ENCODE measurements around the gene ETAA1. TPM values are rescaled to one million over a fixed set of nuclear protein-coding genes. Genes with fewer than 3 reads are reported as not detected.

The ETAA1 gene
- total and polyA plus RNA-seq, 5 donors, result 4.2 to 6.3 (median 5.6) TPM

DNA sequence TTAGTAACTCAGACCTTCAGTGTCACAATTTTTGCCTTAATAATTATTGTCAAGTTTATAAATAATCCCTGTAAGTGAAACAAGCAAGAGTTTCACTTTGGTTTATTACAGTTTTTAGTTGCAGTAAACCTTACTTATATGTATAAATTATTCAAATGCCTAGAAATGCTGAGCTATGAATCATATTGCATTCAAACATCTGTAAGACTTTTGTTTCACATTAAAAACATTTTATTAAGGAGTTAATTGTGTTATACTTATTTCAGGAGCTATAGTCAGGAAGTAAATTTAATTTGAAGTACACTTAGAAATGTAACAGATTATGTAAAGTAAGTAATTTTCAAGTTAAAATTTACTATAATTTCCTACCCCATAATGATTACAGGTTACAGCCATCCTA, 3.9 kb upstream of the ETAA1 start:
- Histone ChIP-seq H3K4me3 (ENCODE audit: low read length) (no peak overlapping the region), H3K4me1 (ENCODE audit: control insufficient read depth, insufficient read depth, low read length) (no peaks in the 10 kb centered on the region), H3K27ac (ENCODE audit: low read length) (no peak overlapping the region), H3K27me3 (ENCODE audit: control insufficient read depth, insufficient read depth) (no peaks in the 10 kb centered on the region), H3K9me3 (ENCODE audit: control insufficient read depth, low read length) (no peaks in the 10 kb centered on the region)
- ATAC-seq (no peak), DNase-seq (no peak)
- intact Hi-C loops (cut with DNase I), result loop anchor here in 1 of 4 donors (10.0 kb wide), 1 partner anchor 958 kb away; the partner anchor contains the start of gene MEIS1

DNA sequence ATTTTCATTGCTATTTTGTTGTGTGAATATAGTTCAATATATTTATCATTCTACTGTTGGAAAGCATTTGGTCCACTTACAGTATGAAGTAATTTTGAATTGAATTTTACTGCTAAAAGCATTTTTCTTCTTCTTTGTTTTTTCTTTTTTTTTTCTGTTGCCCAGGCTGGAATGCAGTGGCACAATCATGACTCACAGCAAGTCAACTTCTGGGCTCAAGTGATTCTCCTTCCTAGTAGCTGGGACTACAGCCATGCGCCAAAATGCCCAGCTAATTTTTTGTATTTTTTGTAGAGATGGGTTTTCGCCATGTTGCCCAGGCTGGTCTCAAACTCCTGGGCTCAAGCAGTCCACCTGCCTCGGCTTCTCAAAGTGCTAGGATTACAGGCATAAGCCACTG, 2.4 kb upstream of the ETAA1 start:
- WGBS, result 97% methylated on average over 3 of the region's 3 CpGs
- Histone ChIP-seq H3K27ac (ENCODE audit: low read length) (no peak overlapping the region), H3K27me3 (ENCODE audit: control insufficient read depth, insufficient read depth) (no peaks in the 10 kb centered on the region), H3K9me3 (ENCODE audit: control insufficient read depth, low read length) (no peaks in the 10 kb centered on the region), H3K4me1 (ENCODE audit: control insufficient read depth, insufficient read depth, low read length) (no peaks in the 10 kb centered on the region), H3K4me3 (ENCODE audit: low read length) (no peak overlapping the region)
- intact Hi-C loops (cut with DNase I), result loop anchor here in 1 of 4 donors (10.0 kb wide), 1 partner anchor 960 kb away; the partner anchor contains the start of gene MEIS1
- no peak for DNase-seq
- no peak for ATAC-seq

DNA sequence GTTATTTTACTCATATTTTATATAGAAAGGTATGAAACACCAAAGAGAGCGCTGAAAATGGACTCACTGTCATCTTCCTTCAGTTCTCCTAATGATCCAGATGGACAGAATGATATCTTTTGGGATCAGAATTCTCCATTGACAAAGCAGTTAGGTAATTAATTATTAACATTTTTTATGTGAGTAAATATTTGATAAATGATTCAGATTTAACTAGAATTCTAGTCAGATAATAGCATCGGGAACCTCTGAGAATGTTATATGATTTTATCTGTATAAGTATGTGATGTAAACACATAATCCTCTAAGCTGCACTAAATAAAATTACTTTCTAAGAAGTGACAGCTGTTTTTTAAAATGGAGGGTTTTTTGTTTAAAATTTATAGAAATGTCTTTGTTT, 2.0 kb downstream of the ETAA1 start:
- intact Hi-C loops (cut with DNase I), result loop anchor here in 1 of 4 donors (10.0 kb wide), 1 partner anchor 964 kb away; the partner anchor contains the start of gene MEIS1
- H3K27me3 ChIP-seq (ENCODE audit: control insufficient read depth, insufficient read depth), result no peaks in the 10 kb centered on the region
- no peak overlapping the region for H3K4me3 ChIP-seq (ENCODE audit: low read length)
- no peak for DNase-seq
- H3K4me1 ChIP-seq (ENCODE audit: control insufficient read depth, insufficient read depth, low read length), result no peaks in the 10 kb centered on the region
- H3K9me3 ChIP-seq (ENCODE audit: control insufficient read depth, low read length), result no peaks in the 10 kb centered on the region
- no peak for ATAC-seq
- no peak overlapping the region for H3K27ac ChIP-seq (ENCODE audit: low read length)
- WGBS, result 86% methylated on average over 2 of the region's 2 CpGs

DNA sequence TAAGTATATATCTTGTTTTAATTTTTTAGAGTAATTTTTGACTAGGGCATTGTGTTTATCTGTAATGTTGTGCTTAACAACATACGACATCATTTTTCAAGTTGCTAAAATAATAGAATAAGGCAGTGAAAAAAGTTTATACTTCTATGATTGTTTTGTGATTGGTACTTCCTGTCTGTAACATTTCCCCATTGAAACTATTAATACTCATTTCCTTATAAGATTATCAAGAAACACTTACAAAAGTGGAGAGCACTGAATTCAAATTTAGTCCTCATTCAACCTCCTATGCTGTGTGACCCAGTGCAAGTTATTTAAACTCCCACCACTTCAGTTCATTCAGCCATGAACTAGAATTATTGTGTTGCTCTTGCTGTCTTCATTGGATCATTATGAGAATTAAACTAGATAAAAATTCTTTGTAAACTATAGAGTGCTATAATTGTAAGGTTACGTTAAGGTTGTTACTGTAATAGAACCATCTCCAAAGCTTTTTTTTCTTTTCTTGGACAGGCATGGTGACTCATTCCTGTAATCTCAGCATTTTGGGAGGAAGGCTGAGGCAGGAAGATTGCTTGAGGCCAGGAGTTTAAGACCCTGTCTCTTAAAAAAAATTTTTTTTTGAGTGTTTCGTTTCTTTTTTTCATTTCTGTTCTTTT, 2.8 kb downstream of the ETAA1 start:
- no peaks in the 10 kb centered on the region for H3K4me1 ChIP-seq (ENCODE audit: control insufficient read depth, insufficient read depth, low read length)
- no peaks in the 10 kb centered on the region for H3K9me3 ChIP-seq (ENCODE audit: control insufficient read depth, low read length)
- H3K27ac ChIP-seq (ENCODE audit: low read length), result no peak overlapping the region
- 58% methylated on average over 3 of the region's 3 CpGs for WGBS
- no peak overlapping the region for H3K4me3 ChIP-seq (ENCODE audit: low read length)
- DNase-seq (no peak), ATAC-seq (no peak)
- no peaks in the 10 kb centered on the region for H3K27me3 ChIP-seq (ENCODE audit: control insufficient read depth, insufficient read depth)
- intact Hi-C loops (cut with DNase I), result loop anchor here in 1 of 4 donors (10.0 kb wide), 1 partner anchor 965 kb away; the partner anchor contains the start of gene MEIS1

DNA sequence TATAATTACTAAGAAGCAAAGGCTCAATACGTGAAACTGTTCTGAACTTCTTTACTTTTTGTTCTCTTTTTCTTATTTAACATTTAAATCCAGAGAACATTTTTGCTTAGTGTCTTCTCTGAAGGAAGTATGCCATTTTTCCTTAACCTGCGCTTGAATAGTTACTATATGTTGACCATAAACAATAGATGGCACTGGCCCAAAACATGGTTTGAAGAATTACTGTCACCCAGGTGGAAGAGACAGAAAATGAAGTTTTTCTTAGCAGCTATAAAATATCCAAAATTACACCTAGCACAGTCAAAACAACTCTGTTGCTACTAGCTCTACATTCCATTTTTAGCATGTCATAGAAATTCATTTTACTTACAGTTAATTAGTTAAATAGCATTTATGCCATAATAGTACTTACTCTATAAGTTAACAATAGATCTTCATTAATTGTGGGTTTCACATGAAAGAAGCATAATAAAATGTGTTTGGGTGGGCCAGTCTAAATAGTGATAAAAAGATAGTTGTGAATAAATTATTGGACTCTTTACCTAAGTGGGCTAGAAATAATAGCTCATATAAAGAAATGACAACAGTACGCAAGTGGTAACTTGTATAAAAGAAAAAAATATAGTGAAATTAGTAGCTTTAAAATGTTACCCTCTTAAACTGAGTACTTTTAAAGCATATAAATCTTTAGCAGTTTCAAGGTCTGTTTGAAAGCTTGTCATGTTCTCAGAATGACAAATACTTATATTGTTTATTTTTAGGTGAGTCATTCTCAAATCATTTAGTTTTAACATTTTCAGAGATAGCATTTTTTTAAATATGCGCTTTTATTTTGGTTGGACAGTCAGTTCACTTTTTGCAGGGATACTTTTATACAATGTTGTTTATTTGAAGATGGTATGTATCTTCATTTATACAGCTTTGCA, 3.7 kb downstream of the ETAA1 start:
- Histone ChIP-seq H3K4me3 (ENCODE audit: low read length) (no peak overlapping the region), H3K27me3 (ENCODE audit: control insufficient read depth, insufficient read depth) (no peaks in the 10 kb centered on the region), H3K9me3 (ENCODE audit: control insufficient read depth, low read length) (no peaks in the 10 kb centered on the region), H3K4me1 (ENCODE audit: control insufficient read depth, insufficient read depth, low read length) (no peaks in the 10 kb centered on the region), H3K27ac (ENCODE audit: low read length) (no peak overlapping the region)
- intact Hi-C loops (cut with DNase I), result no loop called here
- no peak for DNase-seq
- whole genome bisulfite sequencing, result 93% methylated on average over 4 of the region's 4 CpGs
- no peak for ATAC-seq

DNA sequence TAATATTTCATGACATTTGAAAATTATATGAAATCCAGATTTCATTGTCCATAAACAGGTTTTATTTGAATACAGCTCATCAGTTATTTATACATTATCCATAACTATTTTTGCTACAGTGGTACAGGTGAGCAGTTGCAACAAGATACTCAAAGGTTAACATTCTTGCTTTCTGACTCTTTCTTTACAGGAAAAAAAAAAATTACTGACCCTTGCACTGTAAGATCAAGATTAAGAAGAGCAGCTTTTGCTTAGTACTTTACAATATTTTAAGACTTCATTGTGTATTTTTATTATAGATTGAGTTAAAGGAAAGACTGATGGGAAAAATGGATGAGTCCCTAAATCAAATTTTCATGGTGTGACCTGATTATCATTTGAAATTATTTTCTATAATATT, 11.2 kb downstream of the ETAA1 start:
- Histone ChIP-seq H3K4me1 (ENCODE audit: control insufficient read depth, insufficient read depth, low read length) (no peaks in the 10 kb centered on the region), H3K27me3 (ENCODE audit: control insufficient read depth, insufficient read depth) (no peaks in the 10 kb centered on the region), H3K4me3 (ENCODE audit: low read length) (no peak overlapping the region), H3K9me3 (ENCODE audit: control insufficient read depth, low read length) (no peaks in the 10 kb centered on the region), H3K27ac (ENCODE audit: low read length) (no peak overlapping the region)
- DNase-seq (no peak), ATAC-seq (no peak)
- intact Hi-C loops (cut with DNase I), result no loop called here

DNA sequence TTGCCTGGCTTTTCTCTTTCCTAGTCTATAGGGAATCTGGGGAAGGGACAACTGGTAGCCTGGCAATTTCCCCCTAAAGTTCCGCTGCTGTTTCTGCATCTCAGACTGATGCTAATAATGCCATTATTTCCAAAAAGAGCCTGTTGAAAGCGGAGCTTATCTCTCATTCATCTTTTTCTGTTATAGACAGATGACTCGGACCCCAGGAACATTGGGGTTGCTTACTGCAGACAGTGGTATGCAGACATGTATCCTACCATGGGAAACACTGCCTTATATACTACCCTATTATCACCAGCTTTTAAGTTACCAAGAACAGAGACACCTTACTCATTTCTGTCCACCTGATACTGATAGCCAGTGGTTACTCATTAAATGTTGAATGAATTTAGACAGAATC, 15.3 kb downstream of the ETAA1 start:
- H3K27ac ChIP-seq (ENCODE audit: low read length), result no peak overlapping the region
- H3K27me3 ChIP-seq (ENCODE audit: control insufficient read depth, insufficient read depth), result no peaks in the 10 kb centered on the region
- intact Hi-C loops (cut with DNase I), result no loop called here
- H3K9me3 ChIP-seq (ENCODE audit: control insufficient read depth, low read length), result no peaks in the 10 kb centered on the region
- H3K4me3 ChIP-seq (ENCODE audit: low read length), result no peak overlapping the region
- ATAC-seq, result no peak
- H3K4me1 ChIP-seq (ENCODE audit: control insufficient read depth, insufficient read depth, low read length), result no peaks in the 10 kb centered on the region
- DNase-seq, result no peak
- WGBS, result 94% methylated on average over 3 of the region's 3 CpGs

DNA sequence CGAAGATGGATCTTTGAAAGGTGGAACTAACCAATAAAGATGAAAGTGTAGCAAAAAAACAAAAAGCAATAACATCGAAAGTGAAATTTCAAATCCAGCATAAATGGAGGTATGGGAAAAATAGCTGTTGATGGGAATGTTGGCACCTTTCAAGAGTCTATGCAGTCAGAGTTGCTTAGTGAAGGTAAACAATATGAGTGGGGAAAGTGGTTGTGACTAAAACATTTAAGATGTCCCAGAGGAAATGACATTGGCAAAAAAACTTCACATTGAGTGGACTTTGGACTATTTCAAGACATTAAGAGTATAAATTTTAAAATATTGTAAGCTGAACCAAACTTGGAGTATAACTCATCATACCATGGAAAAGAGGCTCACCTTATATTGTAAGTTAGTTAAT, 17.7 kb downstream of the ETAA1 start:
- Histone ChIP-seq H3K27ac (ENCODE audit: low read length) (no peak overlapping the region), H3K4me3 (ENCODE audit: low read length) (no peak overlapping the region), H3K4me1 (ENCODE audit: control insufficient read depth, insufficient read depth, low read length) (no peaks in the 10 kb centered on the region), H3K9me3 (ENCODE audit: control insufficient read depth, low read length) (no peaks in the 10 kb centered on the region), H3K27me3 (ENCODE audit: control insufficient read depth, insufficient read depth) (no peaks in the 10 kb centered on the region)
- ATAC-seq (no peak), DNase-seq (no peak)
- intact Hi-C loops (cut with DNase I), result no loop called here
- WGBS, result 95% methylated on average over 2 of the region's 2 CpGs

DNA sequence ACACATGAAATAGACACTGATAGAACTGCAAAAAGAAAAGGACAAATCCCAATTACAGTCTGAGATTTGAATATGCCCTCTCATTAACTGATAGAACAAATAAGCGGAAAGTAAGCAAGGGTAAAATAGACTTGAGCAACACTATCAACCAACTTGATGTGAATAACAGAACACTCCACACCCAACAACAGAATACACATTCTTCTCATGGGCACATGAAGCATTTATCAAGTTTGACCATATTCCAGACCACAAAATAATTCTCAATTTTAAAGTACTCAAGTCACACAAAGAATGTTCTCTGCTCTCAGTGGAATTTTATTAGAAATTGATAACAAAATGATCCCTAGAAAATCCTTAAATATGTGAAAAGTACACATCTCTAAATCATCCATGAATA, 19.0 kb downstream of the ETAA1 start:
- 96% methylated on average over 1 of the region's 1 CpG for WGBS
- intact Hi-C loops (cut with DNase I), result no loop called here
- Histone ChIP-seq H3K27ac (ENCODE audit: low read length) (no peak overlapping the region), H3K4me3 (ENCODE audit: low read length) (no peak overlapping the region), H3K9me3 (ENCODE audit: control insufficient read depth, low read length) (no peaks in the 10 kb centered on the region), H3K4me1 (ENCODE audit: control insufficient read depth, insufficient read depth, low read length) (no peaks in the 10 kb centered on the region), H3K27me3 (ENCODE audit: control insufficient read depth, insufficient read depth) (no peaks in the 10 kb centered on the region)
- DNase-seq (no peak), ATAC-seq (no peak)

DNA sequence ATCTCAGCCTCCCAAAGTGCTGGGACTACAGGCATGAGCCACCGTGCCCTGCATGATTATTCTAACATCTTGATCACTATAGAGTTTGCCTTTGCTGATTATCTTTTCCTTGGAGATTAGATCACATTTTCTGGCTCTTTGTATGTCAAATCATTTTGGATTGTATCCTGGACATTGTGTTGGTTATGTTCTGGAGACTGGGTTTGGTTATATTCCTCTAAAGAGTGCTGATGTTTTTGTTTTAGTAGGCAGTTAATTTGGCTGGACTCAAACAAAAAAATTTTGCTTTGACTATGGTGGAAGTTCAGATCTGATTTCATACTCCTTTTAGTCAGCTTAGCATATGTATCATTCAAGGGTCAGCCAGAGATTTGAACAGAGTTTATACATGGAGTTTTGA, 26.4 kb downstream of the ETAA1 start:
- Histone ChIP-seq H3K27ac (ENCODE audit: low read length) (no peak overlapping the region), H3K27me3 (ENCODE audit: control insufficient read depth, insufficient read depth) (no peaks in the 10 kb centered on the region), H3K9me3 (ENCODE audit: control insufficient read depth, low read length) (no peaks in the 10 kb centered on the region), H3K4me3 (ENCODE audit: low read length) (no peak overlapping the region), H3K4me1 (ENCODE audit: control insufficient read depth, insufficient read depth, low read length) (no peaks in the 10 kb centered on the region)
- DNase-seq (no peak), ATAC-seq (no peak)
- intact Hi-C loops (cut with DNase I), result no loop called here
- 79% methylated on average over 1 of the region's 1 CpG for WGBS

DNA sequence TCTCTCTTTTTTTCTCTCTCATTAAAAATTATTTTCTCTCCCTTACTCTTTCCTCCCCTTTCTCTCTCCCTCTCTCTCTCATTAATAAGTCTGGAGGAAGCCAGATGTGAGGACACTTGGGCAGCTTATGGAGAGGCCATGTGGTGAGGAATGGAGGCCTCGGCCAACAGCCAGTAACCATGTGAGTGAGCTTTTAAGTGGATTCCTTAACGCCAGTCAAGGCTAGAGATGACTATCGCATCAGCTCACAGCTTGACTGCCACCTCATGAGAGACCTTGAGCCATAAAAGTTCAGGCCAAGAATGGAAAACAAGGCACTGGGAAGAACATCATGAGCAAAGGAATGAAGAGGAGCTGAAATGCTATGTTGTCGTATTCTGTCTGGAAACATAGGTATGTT, 39.1 kb downstream of the ETAA1 start:
- WGBS, result 82% methylated on average over 4 of the region's 4 CpGs
- no peaks in the 10 kb centered on the region for H3K27me3 ChIP-seq (ENCODE audit: control insufficient read depth, insufficient read depth)
- no peaks in the 10 kb centered on the region for H3K4me1 ChIP-seq (ENCODE audit: control insufficient read depth, insufficient read depth, low read length)
- ATAC-seq (no peak), DNase-seq (no peak)
- intact Hi-C loops (cut with DNase I), result no loop called here
- no peaks in the 10 kb centered on the region for H3K9me3 ChIP-seq (ENCODE audit: control insufficient read depth, low read length)
- no peak overlapping the region for H3K27ac ChIP-seq (ENCODE audit: low read length)
- H3K4me3 ChIP-seq (ENCODE audit: low read length), result no peak overlapping the region

Measured in right cardiac atrium (tissue), 5 donors.